SK-MEL-5 (cell line): Measurements from ENCODE around the gene PTPA. TPM values are rescaled to one million over a fixed set of nuclear protein-coding genes. Genes with fewer than 3 reads are reported as not detected.
"Not testable (repeated sequence)": the region's sequence is repeated elsewhere in the genome, so short reads cannot be mapped to it uniquely, and the experiment has no call there.

Experiments used
- DNase-seq: peaks from one replicate; pipeline ENCODE4 v3.0.0-alpha.2; 2016; ENCODE audit warnings: low read depth, low spot score
- in situ Hi-C: cut with HindIII; loops from 2 replicates; pipeline ENCODE4 v1.10.0; 2016; ENCODE audit warnings: low sequenced_read_pairs, high pct_unique_total_duplicates, low pct_unique_long_range_greater_than_20kb
- total RNA-seq: library from RNA; depleted of rRNA; stranded (reverse); fragments of >200 nt; shearing (Covaris generic); gene quantifications from 2 replicates; pipeline ENCODE4 v1.2.3, GENCODE V29; 2014

The PTPA gene
- total RNA-seq, 1 experiment from 2014 or later, result 88.1 TPM

GRCh38 chr9:129126749-129127618, 15.8 kb downstream of the PTPA start:
- no peak for DNase-seq
- in situ Hi-C loops, result no loop called here

DNA sequence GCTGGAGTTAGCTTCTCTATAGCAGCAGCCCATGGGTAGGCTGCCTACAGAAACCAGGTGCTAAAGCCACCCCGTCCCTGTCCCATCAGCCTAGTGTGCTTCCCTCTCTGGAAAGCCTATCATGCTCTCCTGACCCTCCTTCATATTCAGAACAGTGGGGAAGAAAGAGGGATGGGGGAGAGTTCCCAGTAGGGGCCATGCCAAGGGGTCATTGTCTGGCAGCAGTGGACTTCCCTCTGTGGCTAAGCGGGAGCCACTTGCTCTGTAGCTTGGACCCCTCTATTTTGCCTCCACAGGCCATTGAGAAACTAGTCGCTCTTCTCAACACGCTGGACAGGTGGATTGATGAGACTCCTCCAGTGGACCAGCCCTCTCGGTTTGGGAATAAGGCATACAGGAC, 17.5 kb downstream of the PTPA start:
- in situ Hi-C loops, result no loop called here
- no peak for DNase-seq

- in situ Hi-C loops, result loop anchor here (10.0 kb wide), 1 partner anchor 505 kb away; no protein-coding TSS in a partner anchor
- DNase-seq, result not testable (repeated sequence)
These were observed 19.1 kb downstream of the PTPA start for GRCh38 chr9:129130271-129130670.

- in situ Hi-C loops, result loop anchor here (10.0 kb wide), 1 partner anchor 504 kb away; no protein-coding TSS in a partner anchor
- DNase-seq, result no peak
These were observed 19.6 kb downstream of the PTPA start for GRCh38 chr9:129130791-129131190.

DNA sequence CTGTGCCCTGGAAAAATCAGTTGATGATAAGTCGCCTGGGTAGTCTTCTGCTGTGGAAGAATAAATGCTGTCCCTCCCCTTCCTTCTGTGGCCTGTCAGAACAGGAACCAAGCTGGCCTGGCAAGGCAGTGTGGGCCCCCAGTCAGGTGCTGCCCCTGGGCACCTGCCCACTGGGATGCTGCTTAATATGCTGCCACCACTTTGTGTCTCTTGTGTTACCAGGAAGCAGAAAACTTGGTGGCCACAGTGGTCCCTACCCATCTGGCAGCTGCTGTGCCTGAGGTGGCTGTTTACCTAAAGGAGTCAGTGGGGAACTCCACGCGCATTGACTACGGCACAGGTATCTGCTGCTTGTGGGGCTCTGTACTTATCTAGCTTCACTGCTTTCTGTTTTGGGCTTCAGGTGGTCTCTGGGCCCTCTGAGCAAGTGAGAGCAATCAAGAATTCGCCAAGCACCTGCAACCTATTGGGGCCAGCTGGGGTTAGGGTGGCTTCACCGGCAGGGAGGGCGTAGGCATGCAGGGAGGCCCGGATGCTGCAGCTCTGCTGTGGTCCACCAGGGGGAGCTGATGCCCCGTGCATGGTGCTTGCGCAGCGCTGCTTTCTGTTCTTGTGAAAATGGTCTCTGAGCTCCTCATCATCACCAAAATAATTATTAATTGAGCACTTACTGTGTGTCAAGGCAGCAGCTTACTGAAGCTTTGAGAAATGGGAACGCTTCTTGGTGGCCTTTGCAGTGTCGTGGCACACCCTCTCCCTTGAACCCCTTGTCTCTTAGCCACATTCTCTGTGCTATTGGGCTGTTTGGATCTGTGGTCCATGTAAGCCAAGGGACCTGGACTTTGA, 20.3 kb downstream of the PTPA start:
- peak; percentile 74 for DNase-seq
- in situ Hi-C loops, result loop anchor here (10.0 kb wide), 1 partner anchor 503 kb away; no protein-coding TSS in a partner anchor

DNA sequence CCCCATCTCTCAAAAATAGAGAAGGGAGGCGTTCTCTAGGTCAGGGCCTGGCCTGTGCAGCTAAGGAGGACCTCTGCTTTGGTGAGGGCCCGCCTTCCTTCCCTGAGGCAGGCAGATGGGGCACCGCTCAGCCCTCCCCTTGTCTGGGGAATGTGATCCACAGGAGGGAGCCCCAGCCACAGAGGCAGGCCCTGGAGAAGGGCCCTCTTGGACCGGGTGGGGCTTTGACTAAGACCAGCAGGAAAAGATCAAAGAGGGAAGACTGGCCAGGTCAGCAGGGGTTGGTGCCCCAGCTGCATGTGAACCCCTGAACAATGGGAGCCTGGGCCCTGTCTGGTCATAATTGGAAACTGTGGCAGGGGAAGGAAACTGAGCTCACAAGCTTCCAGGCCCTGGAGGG, 21.9 kb downstream of the PTPA start:
- DNase-seq, result no peak
- in situ Hi-C loops, result loop anchor here (10.0 kb wide), 1 partner anchor 502 kb away; no protein-coding TSS in a partner anchor

DNA sequence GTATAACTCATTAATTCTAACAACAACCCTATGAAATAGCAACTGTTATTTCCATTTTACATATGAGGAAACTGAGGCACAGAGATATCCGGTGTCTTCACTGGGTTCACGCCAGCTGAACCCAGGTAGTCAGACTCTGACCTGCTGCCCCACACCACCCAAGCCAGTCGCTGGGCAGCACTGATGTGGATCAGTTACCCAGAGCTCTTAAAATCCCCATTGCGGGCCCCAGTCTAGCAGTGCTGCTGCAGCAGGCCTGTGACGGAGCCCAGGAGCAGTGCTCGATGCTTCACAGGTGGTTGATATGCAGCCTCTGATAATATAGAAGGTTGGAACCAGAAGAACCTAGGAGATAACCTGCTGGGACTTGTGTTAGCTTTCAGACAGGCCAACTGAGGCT, 24.3 kb downstream of the PTPA start:
- in situ Hi-C loops, result loop anchor here (10.0 kb wide), 1 partner anchor 499 kb away; no protein-coding TSS in a partner anchor
- no peak for DNase-seq

DNA sequence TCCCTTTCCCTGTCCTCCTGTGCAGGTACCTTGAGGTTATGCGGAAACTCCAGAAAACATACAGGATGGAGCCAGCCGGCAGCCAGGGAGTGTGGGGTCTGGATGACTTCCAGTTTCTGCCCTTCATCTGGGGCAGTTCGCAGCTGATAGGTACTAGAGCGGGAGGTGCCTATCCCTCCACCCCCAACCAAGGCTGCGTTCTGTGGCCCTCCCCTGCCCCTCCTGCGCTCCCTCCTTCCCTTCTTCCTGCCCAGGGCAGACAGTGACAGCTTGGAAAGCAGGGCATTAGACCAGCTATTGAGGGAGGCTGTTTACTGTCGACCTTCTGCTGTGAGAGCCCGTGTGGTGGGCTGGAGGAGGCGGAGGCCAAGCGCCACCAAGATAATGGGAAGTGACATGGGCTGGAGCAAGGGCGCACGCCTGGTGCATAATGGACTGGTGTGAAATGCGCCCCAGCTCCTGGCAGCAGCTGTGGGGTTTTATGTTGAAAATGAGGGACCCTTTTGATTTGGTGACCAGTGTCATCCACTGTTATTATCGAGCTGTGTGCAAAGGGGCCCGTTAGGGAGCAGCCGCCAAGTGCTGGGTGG, 25.3 kb downstream of the PTPA start:
- in situ Hi-C loops, result loop anchor here (10.0 kb wide), 1 partner anchor 498 kb away; no protein-coding TSS in a partner anchor
- DNase-seq, result no peak

DNA sequence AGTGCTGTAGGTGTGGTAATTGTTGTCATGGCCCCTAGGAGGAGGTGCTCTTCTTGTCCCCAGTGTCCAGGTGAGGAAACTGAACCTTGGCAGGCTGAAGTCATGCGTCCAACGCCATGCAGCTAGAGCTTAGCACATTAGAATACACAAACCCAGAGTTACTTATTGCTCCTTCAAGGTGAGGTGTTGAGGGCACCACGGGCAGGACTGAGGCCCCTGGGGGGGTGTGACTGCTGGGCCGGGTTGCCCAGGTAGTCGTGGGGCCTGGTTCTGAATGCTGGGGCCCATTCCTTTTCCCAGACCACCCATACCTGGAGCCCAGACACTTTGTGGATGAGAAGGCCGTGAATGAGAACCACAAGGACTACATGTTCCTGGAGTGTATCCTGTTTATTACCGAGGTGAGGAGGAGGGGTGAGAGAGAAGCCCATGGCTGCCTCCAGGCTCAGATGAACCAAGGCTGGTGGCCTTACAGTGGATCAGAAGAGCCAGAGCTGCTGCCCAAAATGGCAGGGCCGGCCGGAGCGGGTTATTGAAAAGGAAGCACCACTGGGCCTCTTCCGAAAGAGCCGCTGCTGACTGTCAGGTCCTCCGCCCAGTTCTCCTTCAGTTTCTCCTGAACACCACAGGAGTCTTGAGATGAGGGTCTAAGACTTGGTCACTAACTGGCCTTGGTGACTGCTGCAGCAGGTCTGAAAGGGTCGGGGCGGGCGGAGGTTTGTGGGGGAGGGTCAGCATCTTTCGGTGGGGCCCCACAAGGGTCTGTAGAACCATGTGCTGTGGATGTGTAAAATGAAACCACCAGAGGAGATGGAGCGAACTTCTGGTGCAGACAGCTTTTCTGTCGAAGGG, 26.3 kb downstream of the PTPA start:
- in situ Hi-C loops, result loop anchor here (10.0 kb wide), 1 partner anchor 497 kb away; no protein-coding TSS in a partner anchor
- no peak for DNase-seq

GRCh38 chr9:129138144-129138462, 26.9 kb downstream of the PTPA start:
- DNase-seq, result no peak
- in situ Hi-C loops, result loop anchor here (10.0 kb wide), 1 partner anchor 497 kb away; no protein-coding TSS in a partner anchor

DNA sequence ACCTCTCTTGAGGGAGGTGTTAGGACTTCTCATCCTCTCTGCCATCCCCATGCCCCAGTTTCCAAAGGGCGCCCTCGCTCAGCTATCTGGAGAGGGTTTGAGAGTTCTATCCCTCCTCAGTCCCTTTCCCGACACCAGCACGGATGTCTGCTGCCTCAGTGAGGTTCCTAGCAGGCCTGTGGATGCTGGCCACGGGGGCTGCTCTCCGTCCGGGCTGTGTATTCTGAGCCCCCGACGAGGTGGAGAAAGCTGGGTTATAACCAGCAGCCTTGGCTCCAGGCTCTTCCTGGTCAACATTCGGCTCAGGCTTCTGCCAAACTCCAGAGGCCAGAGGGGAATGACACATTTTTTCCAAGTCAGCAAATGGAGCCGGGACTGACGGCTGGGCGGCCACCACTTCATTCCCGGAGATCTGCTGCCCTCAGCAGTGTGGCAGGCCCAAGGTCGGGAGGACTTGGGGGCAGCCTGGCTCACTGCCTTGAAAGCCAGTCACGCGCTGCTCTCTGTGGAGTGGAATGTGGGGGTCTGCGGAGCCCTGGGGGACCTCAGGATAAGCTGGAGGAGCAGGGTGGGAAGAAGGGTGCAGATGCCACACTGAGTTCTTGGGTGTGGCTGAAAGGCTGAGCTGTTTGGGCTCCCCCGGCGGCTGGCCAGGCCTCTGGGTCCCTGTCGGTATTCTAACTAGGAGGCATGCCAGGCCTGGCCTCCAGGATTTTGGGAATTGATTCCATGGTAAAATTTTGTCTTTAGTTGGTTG, 27.4 kb downstream of the PTPA start:
- in situ Hi-C loops, result loop anchor here (10.0 kb wide), 1 partner anchor 496 kb away; no protein-coding TSS in a partner anchor
- peak; percentile 14 for DNase-seq

- in situ Hi-C loops, result loop anchor here (10.0 kb wide), 1 partner anchor 495 kb away; no protein-coding TSS in a partner anchor
- peak; percentile 90 for DNase-seq
These were observed 28.2 kb downstream of the PTPA start for GRCh38 chr9:129139233-129139992.

DNA sequence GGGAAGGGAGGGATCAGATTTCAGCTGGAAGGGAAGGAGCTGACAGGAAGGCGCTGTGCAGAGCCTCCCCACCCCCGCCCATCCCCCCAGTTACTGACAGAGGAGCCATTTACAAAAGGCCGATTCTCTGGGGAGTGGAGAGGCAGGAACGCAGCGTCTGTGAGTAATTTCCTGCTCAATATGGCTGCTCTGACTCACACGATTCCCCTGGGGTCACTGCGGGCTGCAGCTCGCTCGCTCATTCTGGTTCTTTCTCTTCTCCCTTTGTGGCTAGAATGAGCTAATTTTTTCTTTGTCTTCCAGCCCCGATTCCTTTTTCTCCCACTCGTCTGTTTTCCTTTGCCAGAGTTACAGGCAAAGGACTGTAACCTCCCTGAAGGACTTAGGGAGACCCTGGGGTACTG, 28.8 kb downstream of the PTPA start:
- DNase-seq, result peak; percentile 100
- in situ Hi-C loops, result loop anchor here (10.0 kb wide), 1 partner anchor 495 kb away; no protein-coding TSS in a partner anchor

GRCh38 chr9:129140397-129141065, 29.3 kb downstream of the PTPA start:
- in situ Hi-C loops, result no loop called here
- peak; percentile 60 for DNase-seq
